ENCODE measurements around the gene CAPN11.

- TF ChIP-seq, protein P1, sequence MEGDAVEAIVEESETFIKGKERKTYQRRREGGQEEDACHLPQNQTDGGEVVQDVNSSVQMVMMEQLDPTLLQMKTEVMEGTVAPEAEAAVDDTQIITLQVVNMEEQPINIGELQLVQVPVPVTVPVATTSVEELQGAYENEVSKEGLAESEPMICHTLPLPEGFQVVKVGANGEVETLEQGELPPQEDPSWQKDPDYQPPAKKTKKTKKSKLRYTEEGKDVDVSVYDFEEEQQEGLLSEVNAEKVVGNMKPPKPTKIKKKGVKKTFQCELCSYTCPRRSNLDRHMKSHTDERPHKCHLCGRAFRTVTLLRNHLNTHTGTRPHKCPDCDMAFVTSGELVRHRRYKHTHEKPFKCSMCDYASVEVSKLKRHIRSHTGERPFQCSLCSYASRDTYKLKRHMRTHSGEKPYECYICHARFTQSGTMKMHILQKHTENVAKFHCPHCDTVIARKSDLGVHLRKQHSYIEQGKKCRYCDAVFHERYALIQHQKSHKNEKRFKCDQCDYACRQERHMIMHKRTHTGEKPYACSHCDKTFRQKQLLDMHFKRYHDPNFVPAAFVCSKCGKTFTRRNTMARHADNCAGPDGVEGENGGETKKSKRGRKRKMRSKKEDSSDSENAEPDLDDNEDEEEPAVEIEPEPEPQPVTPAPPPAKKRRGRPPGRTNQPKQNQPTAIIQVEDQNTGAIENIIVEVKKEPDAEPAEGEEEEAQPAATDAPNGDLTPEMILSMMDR (IDR thresholded peaks at IDR 0.05) = no peak
- TF ChIP-seq POLR2A (IDR thresholded peaks at IDR 0.05) = no peak
Measured at GRCh38 chr6:44156494-44157151, 2.0 kb upstream of the CAPN11 start.
